ENCODE results near the gene RANBP1.

- TF ChIP-seq, protein P1, sequence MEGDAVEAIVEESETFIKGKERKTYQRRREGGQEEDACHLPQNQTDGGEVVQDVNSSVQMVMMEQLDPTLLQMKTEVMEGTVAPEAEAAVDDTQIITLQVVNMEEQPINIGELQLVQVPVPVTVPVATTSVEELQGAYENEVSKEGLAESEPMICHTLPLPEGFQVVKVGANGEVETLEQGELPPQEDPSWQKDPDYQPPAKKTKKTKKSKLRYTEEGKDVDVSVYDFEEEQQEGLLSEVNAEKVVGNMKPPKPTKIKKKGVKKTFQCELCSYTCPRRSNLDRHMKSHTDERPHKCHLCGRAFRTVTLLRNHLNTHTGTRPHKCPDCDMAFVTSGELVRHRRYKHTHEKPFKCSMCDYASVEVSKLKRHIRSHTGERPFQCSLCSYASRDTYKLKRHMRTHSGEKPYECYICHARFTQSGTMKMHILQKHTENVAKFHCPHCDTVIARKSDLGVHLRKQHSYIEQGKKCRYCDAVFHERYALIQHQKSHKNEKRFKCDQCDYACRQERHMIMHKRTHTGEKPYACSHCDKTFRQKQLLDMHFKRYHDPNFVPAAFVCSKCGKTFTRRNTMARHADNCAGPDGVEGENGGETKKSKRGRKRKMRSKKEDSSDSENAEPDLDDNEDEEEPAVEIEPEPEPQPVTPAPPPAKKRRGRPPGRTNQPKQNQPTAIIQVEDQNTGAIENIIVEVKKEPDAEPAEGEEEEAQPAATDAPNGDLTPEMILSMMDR (IDR thresholded peaks at IDR 0.05) = no peak
- TF ChIP-seq POLR2A (IDR thresholded peaks at IDR 0.05) = no peak
These were observed 22.3 kb upstream of the RANBP1 start for GRCh38 chr22:20093418-20094196.
